ENCODE measurements around the gene ITM2C.

Gene ITM2C

DNA sequence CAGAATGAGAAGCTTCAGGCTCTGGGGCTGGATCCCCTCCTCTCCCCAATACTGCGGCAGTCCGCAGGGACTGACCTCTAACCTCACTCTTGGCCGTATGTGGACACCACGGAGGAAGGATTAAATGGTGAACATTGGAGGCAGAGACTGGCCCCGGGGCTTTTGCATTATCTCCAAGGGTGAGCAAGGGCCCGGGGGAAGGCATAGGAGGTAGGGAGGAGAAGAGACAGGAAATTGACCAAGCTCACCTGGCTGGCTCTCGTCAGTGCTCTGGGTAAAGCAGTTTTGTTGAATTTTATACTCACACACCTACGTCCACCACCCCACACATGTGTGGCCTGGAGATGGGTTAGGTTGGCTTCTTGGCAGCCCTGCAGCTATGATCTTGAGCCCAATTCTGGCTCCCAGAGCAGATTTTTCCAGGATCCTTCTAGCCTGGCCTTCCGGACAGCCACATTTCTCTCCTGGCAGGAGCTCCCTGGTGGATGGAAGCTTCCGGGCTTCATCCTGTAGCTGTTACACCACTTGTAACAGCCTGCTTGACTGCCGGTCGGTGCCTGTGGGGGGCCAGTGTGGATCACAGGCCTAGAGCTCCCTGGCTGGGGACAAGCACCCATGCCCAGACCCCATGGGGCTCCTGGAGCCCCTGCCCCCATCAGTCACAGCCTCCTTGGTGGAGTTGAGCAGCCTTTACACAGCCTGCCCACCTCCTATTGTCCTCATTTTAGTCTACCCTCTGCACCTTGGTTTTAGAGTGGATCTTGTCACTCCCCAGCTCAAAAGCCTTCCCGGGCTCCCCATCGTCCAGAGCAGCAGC is 7.6 kb downstream of the ITM2C start:
- no peak for DNase-seq (ENCODE audit: extremely low read depth in 1 of 2, low read depth in 1 of 2)

DNA sequence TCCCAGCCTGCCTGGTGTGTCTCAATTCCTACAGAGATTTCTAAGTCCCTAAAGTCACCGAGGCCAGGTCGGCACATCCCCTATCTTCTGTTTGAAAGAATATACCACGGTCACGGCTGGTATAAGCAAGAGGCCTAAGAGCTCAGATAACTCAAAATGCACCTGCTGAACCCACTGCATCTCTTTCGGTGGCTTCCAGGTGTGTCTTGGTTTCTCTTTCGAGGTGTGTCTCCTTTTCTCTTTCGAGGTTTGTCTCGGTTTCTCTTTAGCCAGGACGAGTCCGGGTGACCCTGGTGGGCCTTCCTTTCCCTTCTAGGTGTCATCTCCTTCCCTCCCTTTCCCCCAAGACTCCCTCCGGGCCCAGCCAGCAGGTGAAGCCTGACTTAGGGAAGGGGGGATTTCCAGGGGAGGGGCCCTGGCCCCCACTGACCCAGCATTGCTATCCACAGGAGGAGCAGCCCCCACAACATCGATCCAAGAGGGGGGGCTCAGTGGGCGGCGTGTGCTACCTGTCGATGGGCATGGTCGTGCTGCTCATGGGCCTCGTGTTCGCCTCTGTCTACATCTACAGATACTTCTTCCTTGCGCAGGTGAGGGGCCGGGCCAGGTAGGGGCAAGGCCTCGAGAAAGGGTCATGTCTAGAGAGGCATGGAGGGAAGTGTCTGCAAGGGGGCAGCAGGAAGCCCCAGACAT is 8.4 kb downstream of the ITM2C start:
- DNase-seq (ENCODE audit: extremely low read depth in 1 of 2, low read depth in 1 of 2), result no peak

DNA sequence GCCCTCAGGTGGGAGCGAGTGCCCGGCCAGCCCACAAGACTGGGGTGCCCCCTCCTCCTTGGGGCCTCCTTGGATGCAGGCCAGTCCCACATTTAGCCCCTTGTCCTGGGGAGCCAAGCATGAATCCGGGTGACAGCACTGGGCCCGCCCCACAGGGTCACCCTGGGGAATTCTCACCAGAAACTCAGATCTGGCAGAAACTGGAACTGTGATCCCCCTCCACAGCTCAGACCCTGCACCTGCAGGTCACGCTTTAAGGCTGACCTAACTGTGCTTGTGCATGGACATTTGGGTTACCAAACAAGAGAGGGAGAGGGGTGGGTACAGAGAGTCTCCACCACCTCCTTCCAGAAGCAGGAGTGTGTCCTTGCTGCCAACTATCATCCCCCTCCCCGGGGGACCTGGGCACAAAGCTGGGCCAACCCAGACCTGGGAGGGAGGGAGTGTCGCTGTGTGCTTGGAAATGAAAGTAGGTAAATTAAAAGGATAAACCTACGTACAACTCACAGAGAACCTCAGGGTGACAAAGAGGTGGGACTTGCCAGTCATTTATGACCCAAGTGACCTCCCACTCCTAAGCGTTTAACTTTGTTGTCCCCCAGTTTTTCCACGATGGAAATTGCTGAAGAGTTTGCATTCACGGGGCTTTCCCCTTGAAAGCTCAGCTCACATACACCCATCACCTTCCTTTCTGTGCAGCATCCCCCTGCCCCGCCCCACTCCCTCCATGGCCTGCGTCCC is 9.1 kb downstream of the ITM2C start:
- no peak for DNase-seq (ENCODE audit: extremely low read depth in 1 of 2, low read depth in 1 of 2)

DNA sequence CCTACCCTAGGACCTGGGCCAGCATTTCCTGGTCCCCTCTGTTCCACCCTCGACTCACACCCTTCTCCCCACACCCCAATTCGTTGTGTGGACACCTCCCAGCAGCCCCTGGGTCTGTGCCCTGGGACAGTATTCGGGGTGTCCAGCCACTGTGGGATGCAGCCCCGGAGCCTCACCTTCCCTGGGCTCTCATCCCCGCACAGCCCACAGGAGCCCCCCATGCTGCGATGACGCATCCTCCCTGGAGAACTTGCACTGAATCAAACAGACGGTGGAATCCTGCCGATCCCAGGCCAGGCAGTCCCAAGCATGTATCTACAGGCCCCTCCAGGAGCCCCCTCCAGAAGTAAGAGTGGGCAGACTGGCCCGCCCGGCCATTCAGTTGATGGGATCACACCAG is 9.7 kb downstream of the ITM2C start:
- no peak for DNase-seq (ENCODE audit: extremely low read depth in 1 of 2, low read depth in 1 of 2)

DNA sequence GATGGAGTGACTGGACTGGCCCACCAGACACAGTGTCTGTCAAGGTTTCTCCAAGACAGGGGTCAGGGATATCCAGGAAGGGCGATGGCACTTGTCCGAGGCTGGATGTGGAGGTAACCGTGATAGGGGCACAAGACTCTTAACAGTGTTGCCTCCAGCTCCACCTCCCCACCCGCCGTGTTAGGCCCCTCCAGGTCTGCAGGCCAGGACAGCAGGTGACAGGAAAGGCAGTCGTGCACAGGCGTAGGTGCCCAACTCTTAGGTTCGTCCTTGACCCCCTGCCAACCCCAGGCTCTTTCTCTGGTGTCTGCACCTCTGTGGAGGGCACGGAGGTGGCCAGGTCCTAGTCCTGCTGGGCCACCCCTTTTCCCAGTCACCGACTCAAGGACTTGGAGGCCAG is 10.1 kb downstream of the ITM2C start:
- DNase-seq (ENCODE audit: extremely low read depth in 1 of 2, low read depth in 1 of 2), result no peak

DNA sequence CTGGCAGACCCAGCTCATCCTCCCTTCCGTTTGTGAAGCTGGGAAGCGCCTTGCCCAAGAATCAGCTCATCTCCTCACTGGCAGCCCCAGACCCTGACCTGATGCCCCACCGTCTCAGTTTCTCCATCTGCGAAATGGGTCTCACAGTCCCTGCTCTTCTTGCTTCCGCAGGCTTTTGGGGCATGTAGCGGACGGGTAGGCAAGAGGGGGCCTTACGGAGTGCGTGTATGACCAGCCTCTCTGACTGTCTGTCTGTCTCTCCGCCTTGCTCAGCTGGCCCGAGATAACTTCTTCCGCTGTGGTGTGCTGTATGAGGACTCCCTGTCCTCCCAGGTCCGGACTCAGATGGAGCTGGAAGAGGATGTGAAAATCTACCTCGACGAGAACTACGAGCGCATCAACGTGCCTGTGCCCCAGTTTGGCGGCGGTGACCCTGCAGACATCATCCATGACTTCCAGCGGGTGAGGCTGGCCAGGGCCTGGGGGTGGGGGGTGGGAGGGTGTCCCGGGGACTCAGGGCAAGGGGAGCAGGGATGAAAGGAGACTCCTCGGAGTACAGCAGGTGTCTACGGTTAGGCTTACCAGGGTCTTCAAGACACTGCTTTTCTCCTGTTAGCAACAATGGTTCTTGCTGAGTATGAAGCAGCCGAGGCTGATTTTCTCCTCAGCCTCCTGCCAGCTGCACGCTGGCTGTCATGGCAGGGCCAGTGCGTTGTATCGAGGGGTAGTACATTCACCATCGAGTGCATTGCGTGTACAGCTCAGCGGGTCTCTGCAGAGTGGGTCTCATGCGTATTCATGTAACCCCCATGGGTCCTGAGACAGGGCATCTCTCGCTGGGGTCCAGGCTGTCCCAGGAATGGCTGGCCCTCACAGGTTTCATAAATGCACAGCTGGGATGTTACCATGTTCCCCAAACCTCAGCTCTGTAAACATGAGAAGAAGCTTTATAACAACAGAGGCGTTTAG is 10.9 kb downstream of the ITM2C start:
- no peak for DNase-seq (ENCODE audit: extremely low read depth in 1 of 2, low read depth in 1 of 2)

DNA sequence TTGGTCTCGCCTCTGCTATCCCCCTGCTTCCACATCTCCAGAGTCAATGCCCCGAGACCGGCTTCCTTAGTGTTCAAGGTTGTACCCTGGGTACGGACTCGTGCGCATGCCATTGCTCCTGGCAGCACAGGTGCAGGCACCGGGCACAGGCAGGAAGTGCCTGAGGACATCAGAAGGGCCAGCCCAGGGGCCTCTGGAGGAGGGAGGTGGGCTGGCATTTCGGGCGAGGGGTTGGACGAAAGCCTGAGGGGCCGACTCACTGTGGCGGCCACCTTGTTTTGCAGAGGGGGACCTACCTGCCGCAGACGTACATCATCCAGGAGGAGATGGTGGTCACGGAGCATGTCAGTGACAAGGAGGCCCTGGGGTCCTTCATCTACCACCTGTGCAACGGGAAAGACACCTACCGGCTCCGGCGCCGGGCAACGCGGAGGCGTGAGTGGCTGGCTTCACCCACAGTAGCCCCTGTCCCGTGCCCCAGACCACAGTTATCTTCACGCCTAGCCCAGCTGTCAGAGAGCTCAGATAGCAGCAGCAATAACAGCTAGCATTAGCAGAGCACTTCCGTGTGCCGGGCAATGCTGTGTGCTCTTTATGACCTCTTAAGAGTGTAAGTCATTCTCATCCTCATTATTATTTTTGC is 12.5 kb downstream of the ITM2C start:
- DNase-seq (ENCODE audit: extremely low read depth in 1 of 2, low read depth in 1 of 2), result no peak

DNA sequence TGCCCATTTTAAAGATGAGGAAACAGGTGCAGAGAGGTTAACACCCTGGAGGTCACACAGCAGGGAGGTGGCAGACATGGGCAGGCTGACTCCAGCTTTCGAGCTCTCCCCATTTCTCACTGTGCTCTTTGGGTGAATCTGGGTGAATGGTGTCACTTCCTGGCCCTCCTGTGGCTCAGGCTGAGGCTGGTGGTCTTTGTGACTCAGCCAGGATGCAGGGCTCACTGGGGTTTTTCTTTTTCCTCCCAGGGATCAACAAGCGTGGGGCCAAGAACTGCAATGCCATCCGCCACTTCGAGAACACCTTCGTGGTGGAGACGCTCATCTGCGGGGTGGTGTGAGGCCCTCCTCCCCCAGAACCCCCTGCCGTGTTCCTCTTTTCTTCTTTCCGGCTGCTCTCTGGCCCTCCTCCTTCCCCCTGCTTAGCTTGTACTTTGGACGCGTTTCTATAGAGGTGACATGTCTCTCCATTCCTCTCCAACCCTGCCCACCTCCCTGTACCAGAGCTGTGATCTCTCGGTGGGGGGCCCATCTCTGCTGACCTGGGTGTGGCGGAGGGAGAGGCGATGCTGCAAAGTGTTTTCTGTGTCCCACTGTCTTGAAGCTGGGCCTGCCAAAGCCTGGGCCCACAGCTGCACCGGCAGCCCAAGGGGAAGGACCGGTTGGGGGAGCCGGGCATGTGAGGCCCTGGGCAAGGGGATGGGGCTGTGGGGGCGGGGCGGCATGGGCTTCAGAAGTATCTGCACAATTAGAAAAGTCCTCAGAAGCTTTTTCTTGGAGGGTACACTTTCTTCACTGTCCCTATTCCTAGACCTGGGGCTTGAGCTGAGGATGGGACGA is 13.2 kb downstream of the ITM2C start:
- peak; percentile 33 to 64 for DNase-seq (ENCODE audit: extremely low read depth in 1 of 2, low read depth in 1 of 2)

DNA sequence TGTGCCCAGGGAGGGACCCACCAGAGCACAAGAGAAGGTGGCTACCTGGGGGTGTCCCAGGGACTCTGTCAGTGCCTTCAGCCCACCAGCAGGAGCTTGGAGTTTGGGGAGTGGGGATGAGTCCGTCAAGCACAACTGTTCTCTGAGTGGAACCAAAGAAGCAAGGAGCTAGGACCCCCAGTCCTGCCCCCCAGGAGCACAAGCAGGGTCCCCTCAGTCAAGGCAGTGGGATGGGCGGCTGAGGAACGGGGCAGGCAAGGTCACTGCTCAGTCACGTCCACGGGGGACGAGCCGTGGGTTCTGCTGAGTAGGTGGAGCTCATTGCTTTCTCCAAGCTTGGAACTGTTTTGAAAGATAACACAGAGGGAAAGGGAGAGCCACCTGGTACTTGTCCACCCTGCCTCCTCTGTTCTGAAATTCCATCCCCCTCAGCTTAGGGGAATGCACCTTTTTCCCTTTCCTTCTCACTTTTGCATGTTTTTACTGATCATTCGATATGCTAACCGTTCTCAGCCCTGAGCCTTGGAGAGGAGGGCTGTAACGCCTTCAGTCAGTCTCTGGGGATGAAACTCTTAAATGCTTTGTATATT is 14.0 kb downstream of the ITM2C start:
- DNase-seq (ENCODE audit: extremely low read depth in 1 of 2, low read depth in 1 of 2), result no peak

DNA sequence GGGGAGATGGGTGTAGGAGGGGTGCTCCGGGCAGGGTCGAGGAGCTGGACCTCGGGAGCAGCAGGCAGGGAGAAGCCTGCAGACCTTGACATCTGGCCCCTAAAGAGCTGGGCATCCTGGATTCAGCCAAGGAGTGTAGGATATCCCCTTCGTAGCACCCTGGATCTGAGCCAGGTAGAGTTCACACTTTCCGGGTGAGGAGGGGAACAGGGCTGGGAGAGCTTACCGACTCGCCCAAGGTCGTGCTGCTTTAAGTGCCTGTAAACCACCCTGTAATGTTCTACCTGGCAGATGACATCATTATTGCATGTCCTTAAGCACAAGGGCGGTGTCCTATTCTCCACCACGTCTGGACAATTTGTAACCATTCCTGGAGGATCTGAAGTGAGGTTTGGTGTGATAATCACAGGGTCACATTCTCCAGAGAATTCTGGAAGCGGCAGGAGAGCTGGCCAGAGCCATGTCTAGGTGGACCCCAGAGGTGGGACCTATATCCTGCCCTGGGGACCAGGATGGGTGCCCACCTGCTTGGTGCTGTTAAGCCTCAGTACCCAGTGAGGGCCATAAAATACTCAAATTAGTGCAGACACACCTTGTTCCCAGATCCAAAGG is 14.6 kb downstream of the ITM2C start:
- no peak for DNase-seq (ENCODE audit: extremely low read depth in 1 of 2, low read depth in 1 of 2)

DNA sequence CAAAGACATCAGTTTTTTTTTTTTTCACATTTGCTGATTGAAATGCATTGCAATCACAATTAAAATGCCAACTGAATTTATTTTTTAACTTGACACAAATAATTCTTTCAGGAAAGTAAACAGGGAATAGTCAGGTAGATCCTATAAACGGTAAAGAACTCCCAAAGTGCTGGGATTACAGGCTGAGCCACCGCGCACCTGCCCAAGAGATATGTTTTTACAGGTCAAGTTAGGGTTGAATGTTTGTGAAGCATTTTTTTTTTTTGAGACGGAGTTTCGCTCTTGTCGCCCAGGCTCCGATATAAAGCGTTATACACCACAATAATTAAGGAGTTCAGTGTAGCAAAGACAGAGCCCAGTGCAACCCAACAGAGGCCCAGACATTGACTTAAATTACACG is 15.1 kb downstream of the ITM2C start:
- DNase-seq (ENCODE audit: extremely low read depth in 1 of 2, low read depth in 1 of 2), result no peak

DNA sequence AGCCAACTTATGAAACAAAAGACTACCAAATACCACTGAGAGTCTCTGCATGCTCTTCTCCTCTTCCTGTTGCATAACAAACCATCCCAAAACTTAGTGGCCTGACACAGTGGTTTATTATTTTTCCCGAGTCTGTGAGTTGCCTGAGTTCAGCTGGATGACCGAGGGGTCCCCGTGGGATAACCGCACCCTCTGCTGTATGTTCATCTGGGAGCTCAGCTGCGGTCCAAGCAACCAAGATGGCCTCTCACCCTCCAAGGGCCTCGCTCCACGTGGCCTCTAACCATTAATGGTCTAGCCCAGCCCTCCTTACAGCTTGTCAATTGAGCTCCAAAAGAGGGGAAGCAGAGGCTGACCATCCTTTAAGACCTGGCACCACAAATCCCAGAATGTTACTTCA is 17.1 kb downstream of the ITM2C start:
- DNase-seq (ENCODE audit: extremely low read depth in 1 of 2, low read depth in 1 of 2), result no peak

DNA sequence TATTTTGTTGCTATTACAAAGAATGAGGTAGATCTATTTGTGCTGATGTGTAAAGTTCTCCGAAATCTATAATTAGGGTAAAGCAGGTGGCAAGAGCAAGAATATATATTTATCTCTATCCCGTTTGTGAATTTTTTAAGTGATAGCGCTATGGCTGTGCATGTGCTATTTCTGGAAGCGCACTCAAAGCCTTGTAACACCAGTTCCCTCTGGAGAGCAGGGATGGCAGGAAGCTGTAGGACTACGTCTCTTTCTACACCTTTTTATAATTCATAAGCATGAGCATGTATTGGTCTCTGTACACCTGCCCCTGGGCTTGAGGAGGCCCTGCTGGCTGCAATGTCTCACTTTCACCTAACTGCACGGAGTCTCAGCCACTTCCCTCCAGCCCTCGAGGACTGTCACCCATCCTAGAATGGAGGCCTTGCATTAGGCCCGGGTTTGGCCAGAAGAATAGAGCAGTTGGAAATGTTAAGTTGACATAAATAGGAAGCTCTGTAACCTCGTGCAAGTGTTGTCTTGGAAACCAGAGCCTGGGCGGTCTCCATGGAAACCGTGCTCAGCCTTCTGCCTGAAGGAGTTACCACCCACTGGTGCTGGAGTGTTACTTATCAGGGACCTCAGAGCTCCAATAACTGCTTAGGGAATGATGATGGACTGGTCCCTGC is 20.9 kb downstream of the ITM2C start:
- no peak for DNase-seq (ENCODE audit: extremely low read depth in 1 of 2, low read depth in 1 of 2)

DNA sequence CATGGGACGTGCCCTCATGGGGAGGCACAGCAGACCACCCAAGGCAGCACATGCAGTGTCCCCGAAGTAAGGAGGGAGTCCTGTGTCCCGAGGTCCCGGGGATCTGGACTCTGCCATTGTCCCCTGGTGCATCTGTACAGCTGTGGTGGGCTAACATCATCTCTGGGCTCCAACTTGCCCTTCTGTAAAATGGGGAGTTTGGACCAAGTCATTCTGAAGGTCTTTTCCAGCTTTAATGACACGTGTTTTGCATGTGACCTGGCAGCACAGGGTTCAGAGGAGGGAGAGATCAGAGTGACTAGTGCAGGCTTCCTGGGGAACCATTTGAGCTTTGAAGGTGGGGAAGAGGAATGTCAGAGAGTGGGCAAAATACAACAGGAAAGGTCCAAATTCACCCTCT is 21.5 kb downstream of the ITM2C start:
- no peak for DNase-seq (ENCODE audit: extremely low read depth in 1 of 2, low read depth in 1 of 2)

DNA sequence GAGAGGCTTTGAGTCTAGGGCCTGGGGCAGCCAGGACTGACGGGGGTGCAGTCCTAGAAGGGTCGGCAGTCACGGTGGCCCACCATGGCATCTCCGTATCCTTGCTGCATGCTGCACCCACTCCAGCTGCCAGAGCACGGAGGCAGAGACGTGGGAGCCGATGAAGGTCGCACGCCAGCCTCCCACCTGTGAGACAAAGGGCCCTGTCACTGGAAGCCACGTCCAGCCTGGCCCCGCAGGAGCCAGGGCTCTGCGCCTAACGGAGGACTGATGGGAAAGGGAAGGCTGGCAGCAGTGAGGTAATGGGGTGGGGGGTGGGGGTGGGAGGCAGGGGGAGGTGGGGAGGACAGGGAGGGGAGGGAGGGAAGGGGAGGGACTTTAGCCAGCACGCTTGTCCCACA is 21.9 kb downstream of the ITM2C start:
- no peak for DNase-seq (ENCODE audit: extremely low read depth in 1 of 2, low read depth in 1 of 2)

DNA sequence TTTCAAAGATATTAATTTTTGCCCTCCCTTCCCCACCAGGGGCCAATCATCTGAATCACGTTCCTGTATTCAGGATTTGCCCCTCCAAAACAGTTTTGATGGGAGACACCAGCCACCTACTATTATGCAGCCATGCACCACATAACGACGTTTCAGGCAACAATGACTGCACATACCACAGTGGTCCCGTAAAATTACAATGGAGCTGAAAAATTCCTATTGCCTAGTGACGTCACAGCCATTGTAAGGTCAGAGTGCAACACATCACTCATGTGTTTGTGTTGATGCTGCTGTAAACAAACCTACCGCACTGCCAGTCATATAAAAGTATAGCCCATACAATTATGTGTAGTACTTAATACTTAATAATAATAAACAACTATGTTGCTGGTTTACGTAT is 22.6 kb downstream of the ITM2C start:
- no peak for DNase-seq (ENCODE audit: extremely low read depth in 1 of 2, low read depth in 1 of 2)

DNA sequence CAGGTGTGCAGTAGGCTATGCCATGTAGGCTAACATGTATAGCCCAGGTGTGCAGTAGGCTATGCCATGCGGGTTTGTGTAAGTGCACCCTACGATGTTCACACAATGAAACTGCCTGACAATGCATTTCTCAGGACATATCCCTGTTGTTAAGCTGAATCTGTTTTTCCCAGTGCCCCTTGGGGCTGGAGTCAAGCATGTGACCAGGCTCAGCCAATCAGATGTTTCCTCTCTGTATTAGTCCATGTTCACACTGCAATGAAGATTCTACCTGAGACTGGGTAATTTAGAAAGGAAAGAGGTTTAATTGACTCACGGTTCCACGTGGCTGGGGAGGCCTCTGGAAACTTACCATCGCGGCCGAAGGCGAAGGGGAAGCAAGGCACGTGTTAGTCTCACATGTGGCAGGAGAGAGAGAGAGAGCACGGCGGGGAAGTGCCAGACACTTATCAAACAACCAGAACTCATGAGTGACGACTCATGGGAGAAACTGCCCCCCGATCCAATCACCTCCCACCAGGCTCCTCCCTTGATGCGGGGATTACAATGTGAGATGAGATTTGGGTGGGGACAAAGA is 24.2 kb downstream of the ITM2C start:
- DNase-seq (ENCODE audit: extremely low read depth in 1 of 2, low read depth in 1 of 2), result no peak

Data from activated CD8-positive, alpha-beta memory T cell treated with anti-CD3 and anti-CD28 coated beads for 1 hour (primary cell).